GM19035 (cell line): ENCODE data around the gene ATRN.
A peak's percentile ranks its signal among the peaks of the same experiment; 100 is the strongest.
"Not testable (repeated sequence)": the region's sequence is repeated elsewhere in the genome, so short reads cannot be mapped to it uniquely, and the experiment has no call there.

Experiments
- ATAC-seq: cut with Tn5 transposase; IDR thresholded peaks from one replicate; pipeline ENCODE4 v1.9.1; 2021; ENCODE audit not compliant: unreplicated experiment

Gene ATRN

GRCh38 chr20:3470627-3471396 is at the start of gene ATRN:
TSS of gene ATRN (plus strand) at chr20:3471018. CDS start at chr20:3471108, 90 bp downstream.
- peak; percentile 88 for ATAC-seq

DNA sequence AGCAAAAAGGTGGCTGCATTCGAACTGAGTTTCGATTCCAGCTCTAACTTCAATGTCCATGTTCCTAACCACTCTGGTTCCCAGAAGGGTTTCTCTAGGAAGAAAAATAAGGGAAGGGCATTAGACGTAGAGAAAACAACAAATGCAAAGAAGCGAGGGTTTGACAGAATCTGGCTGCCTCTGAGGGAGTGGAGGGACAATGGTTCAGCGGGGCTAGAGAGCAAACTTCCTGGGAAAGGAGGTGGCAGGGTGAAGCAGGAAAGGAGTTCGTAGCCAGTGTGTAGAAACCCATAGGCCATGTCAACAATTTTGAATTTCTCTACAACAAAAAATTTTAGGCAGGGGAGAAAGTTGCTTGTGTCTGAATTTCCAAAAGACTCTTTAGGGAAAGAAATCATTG is 48.8 kb upstream of the ATRN start:
- no peak for ATAC-seq

- no peak for ATAC-seq
Observed at GRCh38 chr20:3423126-3423525, 47.7 kb upstream of the ATRN start.

DNA sequence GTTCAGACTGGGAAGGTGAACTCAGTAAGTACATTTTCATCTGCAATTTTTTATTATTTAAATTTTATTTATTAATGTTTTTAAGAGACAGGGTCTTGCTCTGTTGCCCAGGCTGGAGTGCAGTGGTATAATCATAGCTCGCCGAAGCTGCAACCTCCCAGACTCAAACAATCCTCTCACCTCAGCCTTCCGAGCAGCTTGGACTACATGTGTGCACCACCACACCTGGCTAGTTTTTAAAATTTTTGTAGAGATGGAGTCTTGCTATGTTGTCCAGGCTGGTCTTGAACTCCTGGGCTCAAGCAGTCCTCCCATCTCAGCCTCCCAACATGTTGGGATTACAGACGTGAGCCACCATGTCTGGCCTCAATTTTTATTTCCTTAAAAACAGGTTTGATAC is 44.1 kb upstream of the ATRN start:
- ATAC-seq = not testable (repeated sequence)

DNA sequence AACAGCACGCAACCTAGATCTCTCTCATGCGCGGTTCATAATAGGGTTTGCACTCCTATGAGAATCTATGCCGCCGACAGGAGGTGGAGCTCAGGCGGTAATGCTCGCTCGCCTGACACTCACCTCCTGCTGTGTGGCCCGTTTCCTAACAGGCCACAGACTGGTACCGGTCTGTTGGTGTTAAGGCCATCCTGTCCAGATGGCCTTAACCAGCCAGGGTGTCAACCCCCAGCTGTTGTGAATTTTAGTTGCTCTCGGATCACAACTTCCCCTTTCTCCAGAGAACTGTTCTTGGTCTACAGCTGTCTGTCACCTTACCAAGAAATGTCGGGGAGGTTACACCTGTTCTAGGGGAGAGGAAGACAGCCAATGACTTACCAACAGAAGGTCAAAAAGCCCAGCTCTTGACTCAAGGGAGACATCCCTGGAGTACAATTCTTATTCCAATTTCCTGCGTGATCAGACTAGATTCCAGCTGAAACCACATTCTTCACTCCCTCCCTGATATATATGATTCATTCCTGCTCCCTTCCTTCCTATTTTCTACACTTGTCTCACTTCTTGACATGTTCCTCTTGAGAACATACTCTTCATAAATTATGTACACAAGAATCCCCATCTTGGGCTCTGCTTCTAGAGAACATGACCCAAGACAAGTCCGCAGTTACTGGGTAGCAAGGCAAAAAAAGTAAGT is 40.3 kb upstream of the ATRN start:
- peak; percentile 82 for ATAC-seq

DNA sequence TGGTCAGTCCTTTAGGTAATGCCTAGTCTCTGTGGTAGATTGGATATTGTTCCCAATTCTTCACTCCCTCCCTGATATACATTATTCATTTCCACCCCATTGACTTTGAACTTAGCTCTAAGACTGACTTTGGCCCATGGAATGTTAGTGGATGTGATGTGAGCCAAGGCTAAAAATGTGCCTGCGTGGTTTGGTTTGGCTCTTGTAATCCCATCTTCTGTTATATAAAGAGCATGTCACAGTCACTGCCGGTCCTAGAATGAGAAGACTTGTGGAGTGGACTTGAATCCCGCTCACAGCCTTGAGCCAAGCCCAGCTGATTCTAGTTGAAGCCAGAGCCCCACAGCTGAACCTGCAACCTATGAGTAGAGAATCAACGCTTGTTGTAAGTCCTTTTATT is 39.7 kb upstream of the ATRN start:
- no peak for ATAC-seq

- no peak for ATAC-seq
Observed at GRCh38 chr20:3432844-3433243, 38.0 kb upstream of the ATRN start.

DNA sequence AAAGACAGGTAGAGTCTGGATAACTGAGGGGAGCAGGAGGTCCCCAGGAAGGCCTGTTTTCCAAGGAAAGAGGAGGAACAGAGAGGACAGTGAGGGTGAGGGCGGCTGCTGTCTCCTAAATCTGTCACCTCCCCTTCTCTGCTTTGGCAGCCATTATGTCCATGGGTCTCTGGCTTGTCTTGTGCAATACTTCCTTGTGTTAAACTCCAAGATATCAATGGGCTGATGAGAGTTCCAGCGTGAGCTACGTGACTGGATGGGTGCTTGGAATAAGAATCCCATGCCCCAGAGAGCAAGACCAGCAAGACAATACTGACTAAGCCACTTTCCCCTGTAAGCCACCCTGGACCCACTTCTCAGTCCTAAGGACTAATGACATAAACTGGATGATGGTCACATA is 37.1 kb upstream of the ATRN start:
- ATAC-seq = no peak

DNA sequence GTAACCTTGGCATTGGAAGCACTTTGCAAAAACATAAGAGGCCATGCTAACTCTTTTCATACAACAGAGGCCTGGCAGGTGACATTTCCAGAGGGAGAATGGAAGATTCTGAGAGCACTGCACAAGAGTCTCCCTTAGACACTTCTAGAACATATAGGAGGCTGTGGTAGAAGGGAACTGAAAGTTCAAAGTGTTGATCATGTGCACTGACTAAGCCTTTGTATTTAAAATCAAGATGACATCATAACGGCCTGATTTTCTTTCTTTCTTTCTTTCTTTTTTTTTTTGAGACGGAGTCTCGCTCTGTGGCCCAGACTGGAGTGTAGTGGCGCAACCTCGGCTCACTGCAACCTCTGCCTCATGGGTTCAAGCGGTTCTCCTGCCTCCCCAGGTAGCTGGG is 36.6 kb upstream of the ATRN start:
- ATAC-seq = no peak

- ATAC-seq = no peak
Observed at GRCh38 chr20:3436864-3437574, 33.8 kb upstream of the ATRN start.

- no peak for ATAC-seq
Observed at GRCh38 chr20:3446779-3447178, 24.0 kb upstream of the ATRN start.

DNA sequence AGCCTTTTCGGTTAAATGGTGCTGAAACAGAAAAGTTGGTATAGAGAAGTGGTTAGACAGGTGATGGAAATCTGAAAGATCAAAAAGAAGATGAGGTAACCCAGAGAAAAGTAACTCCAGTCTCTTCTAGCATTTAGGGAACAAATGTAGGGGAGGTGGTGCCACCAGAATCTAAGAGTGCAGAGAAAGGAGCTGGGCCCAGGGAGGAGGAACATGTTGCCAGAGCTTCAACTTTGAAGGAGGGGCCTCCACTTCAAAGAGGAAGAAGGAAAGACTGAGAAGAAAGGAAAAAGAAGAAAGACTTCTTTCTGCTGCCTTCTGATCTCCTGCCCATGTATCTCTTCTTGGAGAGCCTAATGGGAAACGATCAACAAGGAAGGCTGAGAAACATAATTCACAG is 23.5 kb upstream of the ATRN start:
- ATAC-seq = no peak

DNA sequence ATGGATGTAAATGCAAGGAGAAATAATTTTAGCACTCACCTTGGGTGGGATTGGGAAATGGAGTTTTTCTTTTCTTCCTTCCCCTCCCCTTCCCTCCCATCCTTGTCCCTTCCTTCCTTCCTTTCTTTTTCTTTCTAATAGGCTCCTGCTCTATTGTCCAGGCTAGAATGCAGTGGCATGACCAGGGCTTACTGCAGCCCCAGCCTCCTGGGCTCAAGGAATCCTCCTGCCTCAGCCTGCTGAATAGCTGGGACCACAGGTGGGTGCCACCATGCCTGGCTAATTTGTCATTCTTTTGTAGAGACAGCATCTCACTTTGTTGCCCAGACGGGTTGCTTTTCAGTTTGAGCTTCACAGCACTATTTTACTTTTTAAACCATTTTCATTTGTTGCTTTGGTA is 21.5 kb upstream of the ATRN start:
- no peak for ATAC-seq

DNA sequence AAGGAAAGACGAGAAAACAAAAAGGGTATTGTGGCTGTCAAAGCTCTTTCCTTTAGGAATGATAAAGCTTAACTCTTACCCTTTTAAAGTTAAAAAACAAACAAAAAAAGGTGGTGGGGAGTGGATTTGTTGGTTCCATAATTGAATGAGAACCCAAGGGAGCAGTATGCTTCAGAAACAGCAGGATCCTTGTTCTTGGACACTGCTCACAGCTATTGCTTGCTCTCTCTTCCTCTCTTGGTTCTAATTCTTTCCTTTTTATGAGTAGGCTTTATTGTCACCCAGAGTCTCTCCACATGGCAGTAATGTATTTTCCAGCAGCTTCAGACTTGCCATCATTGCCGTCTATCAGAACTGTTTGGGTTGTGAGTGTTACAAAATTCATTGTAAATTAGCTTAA is 18.7 kb upstream of the ATRN start:
- no peak for ATAC-seq

DNA sequence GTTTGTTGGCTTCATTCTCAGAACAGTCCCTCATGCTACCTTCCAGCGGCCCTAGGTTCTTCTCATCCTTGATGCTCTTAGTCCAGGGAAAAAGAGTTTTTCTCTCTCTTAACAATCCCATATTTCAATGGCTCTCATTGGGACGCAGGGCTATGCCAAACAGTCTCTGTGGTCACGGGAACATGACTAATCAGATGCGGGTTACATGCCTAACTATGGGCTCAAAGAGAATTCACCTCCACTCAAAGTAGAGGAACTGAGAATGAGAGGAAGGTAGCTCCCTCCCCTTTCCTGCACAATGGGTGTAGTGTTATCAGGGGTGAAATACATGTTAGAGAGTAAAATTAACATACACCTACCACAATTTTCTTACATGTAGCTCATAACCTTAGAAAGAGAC is 18.1 kb upstream of the ATRN start:
- ATAC-seq = no peak

DNA sequence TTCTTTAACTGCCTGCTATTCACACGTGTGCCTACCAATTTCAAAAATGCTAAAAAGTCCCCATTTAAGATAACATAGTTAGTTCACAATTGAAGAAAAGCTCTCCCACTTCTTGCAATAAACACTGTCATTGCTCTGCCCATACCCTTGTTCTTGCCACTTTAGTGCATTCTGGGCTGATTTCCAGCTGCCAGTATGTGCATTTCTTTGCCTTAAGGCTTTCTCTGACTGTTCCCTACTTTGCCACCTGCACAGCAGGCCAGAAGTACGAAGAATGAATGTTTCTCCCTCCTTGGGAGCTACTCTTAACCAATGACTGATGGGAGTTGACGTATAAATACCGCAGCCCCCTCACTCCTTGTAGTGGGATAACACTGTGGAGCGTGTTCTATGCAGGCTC is 16.0 kb upstream of the ATRN start:
- no peak for ATAC-seq

- ATAC-seq = no peak
Observed at GRCh38 chr20:3456648-3457047, 14.2 kb upstream of the ATRN start.

GRCh38 chr20:3459881-3460307 is 10.9 kb upstream of the ATRN start:
- ATAC-seq = no peak

DNA sequence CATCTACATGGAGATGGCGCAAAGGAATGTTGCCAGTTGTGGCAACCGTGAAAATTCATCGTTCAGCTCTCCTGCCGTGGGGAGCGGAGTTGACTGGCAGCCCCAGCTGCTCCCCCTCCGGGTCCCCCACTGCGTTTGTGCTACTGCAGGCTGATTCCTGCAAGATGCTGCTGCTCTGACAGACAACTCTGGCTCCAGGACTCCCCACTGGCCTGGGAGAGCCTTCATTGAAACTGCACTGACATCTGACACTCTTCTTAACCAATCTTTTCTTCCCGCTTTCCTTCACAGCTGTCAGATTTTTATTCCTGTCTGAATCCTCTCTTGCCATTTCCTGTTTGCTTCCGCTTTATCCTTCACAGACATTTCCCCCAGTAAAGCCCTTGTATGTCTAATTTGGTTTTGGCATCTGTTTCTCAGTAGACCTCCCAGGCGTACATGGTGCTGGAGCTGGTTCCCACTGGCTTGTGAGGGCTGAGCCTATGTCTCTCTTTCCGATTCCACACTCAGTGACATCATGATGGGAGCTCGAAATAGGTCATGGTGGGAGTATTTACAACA is 9.5 kb upstream of the ATRN start:
- ATAC-seq = no peak

DNA sequence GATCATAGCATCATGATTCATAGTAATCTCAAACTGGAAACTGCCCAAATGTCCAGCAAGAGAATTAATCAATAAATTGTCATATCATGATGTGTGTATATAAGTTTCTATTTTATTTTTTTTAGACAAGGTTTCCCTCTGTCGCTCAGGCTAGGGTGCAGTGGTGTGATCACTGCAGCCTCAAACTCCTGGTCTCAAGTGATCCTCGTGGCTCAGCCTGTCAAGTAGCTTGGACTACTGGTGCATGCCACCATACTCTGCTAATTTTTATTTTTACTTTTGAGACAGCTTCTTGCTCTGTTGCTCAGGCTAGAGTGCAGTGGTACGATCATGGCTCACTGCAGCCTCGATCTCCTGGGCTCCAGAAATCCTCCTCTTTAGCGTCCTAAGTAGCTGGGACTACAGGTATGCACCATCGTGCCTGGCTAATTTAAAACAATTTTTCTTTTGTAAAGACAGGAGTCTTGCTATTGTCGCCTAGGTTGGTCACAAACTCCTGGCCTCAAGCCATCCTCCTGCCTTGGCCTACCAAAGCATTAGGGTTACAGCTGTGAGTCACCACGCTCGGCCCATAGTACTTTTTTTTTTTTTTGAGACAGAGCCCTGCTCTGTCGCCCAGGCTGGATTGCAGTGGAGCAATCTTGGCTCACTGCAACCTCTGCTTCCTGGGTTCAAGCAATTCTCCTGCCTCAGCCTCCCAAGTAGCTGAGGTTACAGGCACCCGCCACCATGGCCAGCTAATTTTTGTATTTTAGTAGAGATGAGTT is 8.7 kb upstream of the ATRN start:
- no peak for ATAC-seq

DNA sequence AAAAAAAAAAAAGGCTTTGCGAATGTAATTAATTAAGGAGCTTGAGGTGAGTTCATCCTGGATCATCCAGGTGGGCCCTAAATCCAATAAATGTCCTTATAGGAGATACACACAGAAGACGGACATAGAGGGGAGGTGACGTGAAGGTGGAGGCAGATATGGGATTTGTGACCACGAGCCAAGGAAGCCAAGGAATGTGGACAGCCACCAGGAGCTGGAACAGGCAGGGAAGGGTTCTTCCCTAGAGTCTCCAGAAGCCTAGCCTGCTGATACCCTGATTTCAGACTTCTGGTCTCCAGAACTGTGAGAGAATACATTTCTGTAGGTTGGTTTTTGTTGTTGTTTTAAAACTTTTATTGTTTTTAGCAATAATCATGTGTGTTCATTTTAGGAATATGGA is 6.7 kb upstream of the ATRN start:
- no peak for ATAC-seq
